Neuronal stem cell (in vitro differentiated cells): ENCODE results near the gene TRA2A.
A peak's percentile ranks its signal among the peaks of the same experiment; 100 is the strongest.

Source experiments
- DNase-seq: peaks from one replicate; pipeline ENCODE4 v3.0.0-alpha.2; 2013; ENCODE audit warnings: low spot score
- H2AFZ ChIP-seq: one replicate; pipeline ENCODE4 v1.6.1; 2013; ENCODE audit warnings: mild to moderate bottlenecking, low read length, inconsistent platforms
- H2AK5ac ChIP-seq: 2 replicates; pipeline ENCODE4 v1.6.1; 2013; ENCODE audit warnings: low read depth, mild to moderate bottlenecking, inconsistent platforms, low read length, moderate library complexity, mixed read lengths
- H2BK120ac ChIP-seq: 2 replicates; pipeline ENCODE4 v1.6.1; 2013; ENCODE audit warnings: low read depth, mild to moderate bottlenecking, inconsistent platforms, low read length, moderate library complexity, mixed read lengths
- H2BK12ac ChIP-seq: one replicate; pipeline ENCODE4 v1.6.1; 2013; ENCODE audit warnings: low read length, inconsistent platforms
- H2BK15ac ChIP-seq: 2 replicates; pipeline ENCODE4 v1.6.1; 2013; ENCODE audit warnings: mild to moderate bottlenecking, low read length, inconsistent platforms, mixed read lengths
- H2BK5ac ChIP-seq: one replicate; pipeline ENCODE4 v1.6.1; 2013; ENCODE audit warnings: inconsistent platforms, mild to moderate bottlenecking, low read length, moderate library complexity
- H3K14ac ChIP-seq: one replicate; pipeline ENCODE4 v1.6.1; 2013; ENCODE audit warnings: low read length, inconsistent platforms
- H3K18ac ChIP-seq: 2 replicates; pipeline ENCODE4 v1.6.1; 2013; ENCODE audit warnings: low read length, inconsistent platforms
- H3K23ac ChIP-seq: 2 replicates; pipeline ENCODE4 v1.6.1; 2013; ENCODE audit warnings: low read depth, mild to moderate bottlenecking, mixed read lengths, low read length, inconsistent platforms; ENCODE audit not compliant: poor library complexity
- H3K27ac ChIP-seq: replicated peaks from 3 replicates; pipeline ENCODE4 v1.5.1; 2013; ENCODE audit warnings: low read length, inconsistent platforms
- H3K27me3 ChIP-seq, 3 experiments: 2 replicates each; pipeline ENCODE4 v1.6.1; 2013; ENCODE audit warnings: low read length in 3 of 3, mild to moderate bottlenecking in 2 of 3, inconsistent platforms in 1 of 3, low read depth in 1 of 3, mixed read lengths in 1 of 3, moderate library complexity in 1 of 3; ENCODE audit not compliant: control insufficient read depth in 3 of 3, insufficient read depth in 3 of 3
- H3K36me3 ChIP-seq, 2 donors: replicated peaks in 1 of 2; 2 replicates each; pipeline ENCODE4 v1.6.1; 2013; ENCODE audit warnings: low read length in 2 of 2; ENCODE audit not compliant: control insufficient read depth in 2 of 2, insufficient read depth in 2 of 2
- H3K4ac ChIP-seq: 2 replicates; pipeline ENCODE4 v1.6.1; 2013; ENCODE audit warnings: inconsistent platforms, mild to moderate bottlenecking, low read length, moderate library complexity
- H3K4me1 ChIP-seq, 2 donors: 1 replicate in 1 of 2; 2 replicates in 1 of 2; pipeline ENCODE4 v1.6.1; 2013; ENCODE audit warnings: low read length in 2 of 2, low read depth in 1 of 2; ENCODE audit not compliant: control insufficient read depth in 2 of 2, insufficient read depth in 1 of 2
- H3K4me2 ChIP-seq: one replicate; pipeline ENCODE4 v1.6.1; 2013; ENCODE audit warnings: mild to moderate bottlenecking, low read length, inconsistent platforms; ENCODE audit not compliant: insufficient read depth, poor library complexity, severe bottlenecking
- H3K4me3 ChIP-seq, 2 donors: 2 replicates each; pipeline ENCODE4 v1.5.1; 2013; ENCODE audit warnings: low read length in 2 of 2, mild to moderate bottlenecking in 2 of 2, inconsistent platforms in 1 of 2, moderate library complexity in 1 of 2
- H3K79me1 ChIP-seq: one replicate; pipeline ENCODE4 v1.6.1; 2013; ENCODE audit warnings: low read depth, mild to moderate bottlenecking, inconsistent platforms, low read length, moderate library complexity
- H3K9ac ChIP-seq: one replicate; pipeline ENCODE4 v1.6.1; 2013; ENCODE audit warnings: mild to moderate bottlenecking, low read depth, low read length, inconsistent platforms; ENCODE audit not compliant: poor library complexity
- H3K9me3 ChIP-seq, 2 donors: replicated peaks in 1 of 2; 2 replicates each; pipeline versions ENCODE3 to v1.6.1; 2013; ENCODE audit warnings: low read length in 2 of 2, mild to moderate bottlenecking in 2 of 2, inconsistent platforms in 1 of 2, low read depth in 1 of 2, mixed read lengths in 1 of 2, moderate library complexity in 1 of 2; ENCODE audit not compliant: control insufficient read depth in 2 of 2, insufficient read depth in 1 of 2
- H4K8ac ChIP-seq: one replicate; pipeline ENCODE4 v1.6.1; 2013; ENCODE audit warnings: low read depth, mild to moderate bottlenecking, inconsistent platforms, low read length, moderate library complexity
- H4K91ac ChIP-seq: one replicate; pipeline ENCODE4 v1.6.1; 2013; ENCODE audit warnings: low read length, low read depth, mild to moderate bottlenecking, inconsistent platforms; ENCODE audit not compliant: poor library complexity
- WGBS, 2 donors: extraction: QIAGEN DNeasy Blood & Tissue Kit; methylation state at CpG; one replicate each; pipeline ENCODE4 v1.1.7; 2013; ENCODE audit warnings: missing lambda C conversion rate in 2 of 2, mixed read lengths in 1 of 2; ENCODE audit not compliant: insufficient read length in 2 of 2, insufficient replicate concordance in 1 of 2; ENCODE audit errors: extremely low coverage in 2 of 2; 5-methylcytosine and 5-hydroxymethylcytosine counted together

TRA2A gene

GRCh38 chr7:23474829-23475575 lies 56.8 kb downstream of the TRA2A start:
- H3K4me2 ChIP-seq = peak overlapping the region; percentile 73
- no peak overlapping the region for H3K9ac ChIP-seq
- DNase-seq = no peak
- H3K36me3 ChIP-seq = no peaks in the 10 kb centered on the region
- peak overlapping the region; percentile 82 for H2BK5ac ChIP-seq
- H2BK15ac ChIP-seq = no peak overlapping the region
- H2BK120ac ChIP-seq = no peak overlapping the region
- peaks cover 1 to 10% of the 10 kb centered on the region in 2 donors for H3K4me1 ChIP-seq
- peak overlapping the region; percentile 67 for H3K23ac ChIP-seq
- no peak overlapping the region for H3K14ac ChIP-seq
- no peak overlapping the region for H4K91ac ChIP-seq
- H2AK5ac ChIP-seq = no peak overlapping the region
- no peak overlapping the region for H2BK12ac ChIP-seq
- no peak overlapping the region for H4K8ac ChIP-seq
- peak overlapping the region; percentile 100 for H3K27ac ChIP-seq
- H3K9me3 ChIP-seq = no peaks in the 10 kb centered on the region
- H3K18ac ChIP-seq = peak overlapping the region; percentile 59
- peak overlapping the region; percentile 53 for H2AFZ ChIP-seq
- peaks cover 4% of the 10 kb centered on the region for H3K79me1 ChIP-seq
- H3K4me3 ChIP-seq = peak overlapping the region; percentile 58 to 81
- no peaks in the 10 kb centered on the region for H3K27me3 ChIP-seq
- H3K4ac ChIP-seq = no peak overlapping the region
- WGBS, 2 donors = no CpG with 5 or more reads among the region's 15 CpGs

- H2BK120ac ChIP-seq = no peak overlapping the region
- peak overlapping the region; percentile 100 for H3K9ac ChIP-seq
- peaks cover 7% of the 10 kb centered on the region for H3K79me1 ChIP-seq
- H3K27ac ChIP-seq = peak overlapping the region; percentile 100
- peak overlapping the region; percentile 100 for H3K18ac ChIP-seq
- H3K23ac ChIP-seq = peak overlapping the region; percentile 100
- H3K4me1 ChIP-seq = peaks cover 1 to 10% of the 10 kb centered on the region in 2 donors
- peak overlapping the region; percentile 84 for H2BK12ac ChIP-seq
- H3K4me2 ChIP-seq = peak overlapping the region; percentile 85
- H2AK5ac ChIP-seq = peak overlapping the region; percentile 92
- peak overlapping the region; percentile 47 for H3K14ac ChIP-seq
- H4K8ac ChIP-seq = peak overlapping the region; percentile 65
- H3K27me3 ChIP-seq = no peaks in the 10 kb centered on the region
- WGBS, 2 donors = no CpG with 5 or more reads among the region's 66 CpGs
- H2AFZ ChIP-seq = peak overlapping the region; percentile 76
- H3K9me3 ChIP-seq = no peaks in the 10 kb centered on the region
- peak; percentile 98 for DNase-seq
- peak overlapping the region; percentile 97 for H4K91ac ChIP-seq
- H3K36me3 ChIP-seq = no peaks in the 10 kb centered on the region
- peak overlapping the region; percentile 93 to 98 for H3K4me3 ChIP-seq
- peak overlapping the region; percentile 98 for H2BK5ac ChIP-seq
- H3K4ac ChIP-seq = peak overlapping the region; percentile 99
- H2BK15ac ChIP-seq = peak overlapping the region; percentile 96
These were observed 57.5 kb downstream of the TRA2A start for GRCh38 chr7:23474094-23474828.

GRCh38 chr7:23473844-23474093 lies 58.0 kb downstream of the TRA2A start:
- no peaks in the 10 kb centered on the region for H3K36me3 ChIP-seq
- peak overlapping the region; percentile 99 for H3K4ac ChIP-seq
- no peak overlapping the region for H2BK120ac ChIP-seq
- no CpG with 5 or more reads among the region's 23 CpGs for WGBS, 2 donors
- peak overlapping the region; percentile 100 for H3K23ac ChIP-seq
- H2BK15ac ChIP-seq = peak overlapping the region; percentile 96
- H3K79me1 ChIP-seq = peaks cover 10% of the 10 kb centered on the region
- H2BK5ac ChIP-seq = peak overlapping the region; percentile 98
- H2AFZ ChIP-seq = peak overlapping the region; percentile 76
- peak overlapping the region; percentile 97 for H4K91ac ChIP-seq
- peak overlapping the region; percentile 93 to 98 for H3K4me3 ChIP-seq
- peak overlapping the region; percentile 100 for H3K9ac ChIP-seq
- peak overlapping the region; percentile 65 for H4K8ac ChIP-seq
- H3K9me3 ChIP-seq = no peaks in the 10 kb centered on the region
- H3K27me3 ChIP-seq = no peaks in the 10 kb centered on the region
- peak overlapping the region; percentile 97 for H3K27ac ChIP-seq
- peak overlapping the region; percentile 84 for H2BK12ac ChIP-seq
- H3K4me1 ChIP-seq = peaks cover 1 to 10% of the 10 kb centered on the region in 2 donors
- H3K14ac ChIP-seq = peak overlapping the region; percentile 47
- peak overlapping the region; percentile 100 for H3K18ac ChIP-seq
- DNase-seq = no peak
- H2AK5ac ChIP-seq = peak overlapping the region; percentile 92
- peak overlapping the region; percentile 85 for H3K4me2 ChIP-seq
